Astrocyte (in vitro differentiated cells and primary cell): ENCODE data around the gene CALU. TPM values are rescaled to one million over a fixed set of nuclear protein-coding genes. Genes with fewer than 3 reads are reported as not detected.

Experiments used
- DNase-seq: peaks from one replicate; pipeline ENCODE4 v3.0.0-alpha.2; 2010; ENCODE audit warnings: low read depth
- FAIRE-seq: peaks from 2 replicates; lab custom pipeline; 2011; peaks lifted over from hg19 to GRCh38; lab: Jason Lieb, UNC
- H2AFZ ChIP-seq: 2 replicates; pipeline ENCODE4 v1.6.0; 2012; ENCODE audit warnings: low read depth, low read length, inconsistent platforms
- H3K27ac ChIP-seq: 2 replicates; pipeline ENCODE4 v1.5.1; 2011; ENCODE audit warnings: low read depth, low read length, inconsistent platforms
- H3K27me3 ChIP-seq: 2 replicates; pipeline ENCODE4 v1.6.0; 2011; ENCODE audit warnings: low read length, inconsistent platforms; ENCODE audit not compliant: insufficient read depth
- H3K36me3 ChIP-seq: 2 replicates; pipeline ENCODE4 v1.5.1; 2011; ENCODE audit warnings: low read length, inconsistent platforms; ENCODE audit not compliant: insufficient read depth
- H3K4me1 ChIP-seq: 2 replicates; pipeline ENCODE4 v1.5.1; 2011; ENCODE audit warnings: low read length, inconsistent platforms; ENCODE audit not compliant: insufficient read depth
- H3K4me2 ChIP-seq: 2 replicates; pipeline ENCODE4 v1.6.0; 2012; ENCODE audit warnings: low read length, inconsistent platforms
- H3K4me3 ChIP-seq: 2 replicates; pipeline ENCODE4 v1.5.1; 2011; ENCODE audit warnings: low read depth, mild to moderate bottlenecking, low read length, inconsistent platforms; ENCODE audit not compliant: insufficient read depth
- H3K79me2 ChIP-seq: 2 replicates; pipeline ENCODE4 v1.6.0; 2012; ENCODE audit warnings: mild to moderate bottlenecking, low read length, inconsistent platforms; ENCODE audit not compliant: insufficient read depth
- H3K9ac ChIP-seq: 2 replicates; pipeline ENCODE4 v1.6.0; 2012; ENCODE audit warnings: mild to moderate bottlenecking, low read length, inconsistent platforms
- H3K9me3 ChIP-seq: 2 replicates; pipeline ENCODE4 v1.5.1; 2012; ENCODE audit warnings: low read depth, mild to moderate bottlenecking, low read length, inconsistent platforms; ENCODE audit not compliant: insufficient read depth
- H4K20me1 ChIP-seq: 2 replicates; pipeline ENCODE4 v1.6.0; 2012; ENCODE audit warnings: low read length, inconsistent platforms; ENCODE audit not compliant: insufficient read depth
- H3K27ac Mint-ChIP-seq: one replicate; pipeline ENCODE4 v1.8.0; 2021; ENCODE audit warnings: mild to moderate bottlenecking, mixed read lengths; ENCODE audit not compliant: unreplicated experiment
- H3K27me3 Mint-ChIP-seq: one replicate; pipeline ENCODE4 v1.8.0; 2021; ENCODE audit warnings: low read depth, mixed read lengths; ENCODE audit not compliant: unreplicated experiment
- H3K36me3 Mint-ChIP-seq: one replicate; pipeline ENCODE4 v1.8.0; 2021; ENCODE audit warnings: low read depth, mixed read lengths; ENCODE audit not compliant: unreplicated experiment
- H3K4me1 Mint-ChIP-seq: one replicate; pipeline ENCODE4 v1.8.0; 2021; ENCODE audit warnings: low read depth, mixed read lengths; ENCODE audit not compliant: unreplicated experiment
- H3K4me3 Mint-ChIP-seq: one replicate; pipeline ENCODE4 v1.8.0; 2021; ENCODE audit warnings: mild to moderate bottlenecking, moderate library complexity, mixed read lengths; ENCODE audit not compliant: unreplicated experiment
- H3K9me3 Mint-ChIP-seq: one replicate; pipeline ENCODE4 v1.8.0; 2021; ENCODE audit warnings: mild to moderate bottlenecking, mixed read lengths; ENCODE audit not compliant: unreplicated experiment
- CTCF ChIP-seq: IDR thresholded peaks from 2 replicates; pipeline ENCODE4 v1.5.1; 2011; ENCODE audit warnings: low read depth, mild to moderate bottlenecking, inconsistent platforms, low read length, moderate library complexity; ENCODE audit not compliant: insufficient read depth
- EZH2 ChIP-seq: IDR thresholded peaks from 2 replicates; pipeline ENCODE4 v1.6.1; 2012; ENCODE audit warnings: mild to moderate bottlenecking, low read length, inconsistent platforms; ENCODE audit not compliant: insufficient read depth
- total RNA-seq: library from RNA; stranded (reverse); gene quantifications from 2 replicates; pipeline ENCODE4 v1.2.1, GENCODE V29; 2021

CALU gene
- total RNA-seq, 1 donor from 2014 or later, result 670 TPM

- Histone ChIP-seq H2AFZ (no peak overlapping the region), H4K20me1 (no peaks in the 10 kb centered on the region), H3K9me3 (no peaks in the 10 kb centered on the region), H3K4me3 (no peak overlapping the region), H3K4me2 (no peak overlapping the region), H3K9ac (no peak overlapping the region), H3K27me3 (no peaks in the 10 kb centered on the region), H3K79me2 (no peaks in the 10 kb centered on the region), H3K36me3 (no peaks in the 10 kb centered on the region), H3K4me1 (no peaks in the 10 kb centered on the region), H3K27ac (no peak overlapping the region)
- FAIRE-seq, result no peak
- H3K9me3 Mint-ChIP-seq, result peaks cover 18% of the 10 kb centered on the region
- no peaks in the 10 kb centered on the region for H3K4me1 Mint-ChIP-seq
- TF ChIP-seq CTCF, result no peak
- TF ChIP-seq EZH2, result no peak
- no peaks in the 10 kb centered on the region for H3K27me3 Mint-ChIP-seq
- H3K4me3 Mint-ChIP-seq, result no peak overlapping the region
- peaks cover 6% of the 10 kb centered on the region for H3K36me3 Mint-ChIP-seq
- no peak for DNase-seq
- H3K27ac Mint-ChIP-seq, result no peak overlapping the region
Observed at GRCh38 chr7:128781851-128782250, 42.7 kb downstream of the CALU start.

- no peak overlapping the region for H2AFZ ChIP-seq
- no peaks in the 10 kb centered on the region for H4K20me1 ChIP-seq
- peak overlapping the region; percentile 45 for H3K4me2 ChIP-seq
- FAIRE-seq (peak; percentile 45), DNase-seq (peak; percentile 63)
- peak overlapping the region; percentile 51 for H3K27ac Mint-ChIP-seq
- H3K9me3 Mint-ChIP-seq, result peaks cover 13% of the 10 kb centered on the region
- no peaks in the 10 kb centered on the region for H3K4me1 ChIP-seq
- no peaks in the 10 kb centered on the region for H3K27me3 ChIP-seq
- no peaks in the 10 kb centered on the region for H3K9me3 ChIP-seq
- no peaks in the 10 kb centered on the region for H3K36me3 ChIP-seq
- no peaks in the 10 kb centered on the region for H3K27me3 Mint-ChIP-seq
- no peak overlapping the region for H3K9ac ChIP-seq
- peak overlapping the region; percentile 76 for H3K4me3 Mint-ChIP-seq
- H3K36me3 Mint-ChIP-seq, result peaks cover 1% of the 10 kb centered on the region
- no peak overlapping the region for H3K4me3 ChIP-seq
- TF ChIP-seq EZH2, result no peak
- no peak for TF ChIP-seq CTCF
- no peaks in the 10 kb centered on the region for H3K4me1 Mint-ChIP-seq
- no peaks in the 10 kb centered on the region for H3K79me2 ChIP-seq
- no peak overlapping the region for H3K27ac ChIP-seq
Observed at GRCh38 chr7:128783143-128783861, 44.1 kb downstream of the CALU start.

GRCh38 chr7:128785738-128786137 lies 46.6 kb downstream of the CALU start:
- FAIRE-seq, result no peak
- no peak overlapping the region for H3K4me3 Mint-ChIP-seq
- no peak overlapping the region for H3K27ac ChIP-seq
- no peak for DNase-seq
- H3K4me1 Mint-ChIP-seq, result no peaks in the 10 kb centered on the region
- peaks cover 4% of the 10 kb centered on the region for H3K27me3 ChIP-seq
- H3K27ac Mint-ChIP-seq, result no peak overlapping the region
- no peak overlapping the region for H3K9ac ChIP-seq
- H3K4me1 ChIP-seq, result peaks cover 5% of the 10 kb centered on the region
- H3K27me3 Mint-ChIP-seq, result peaks cover 9% of the 10 kb centered on the region
- H3K36me3 ChIP-seq, result no peaks in the 10 kb centered on the region
- H4K20me1 ChIP-seq, result no peaks in the 10 kb centered on the region
- H3K4me3 ChIP-seq, result no peak overlapping the region
- H3K9me3 Mint-ChIP-seq, result peaks cover 10% of the 10 kb centered on the region
- no peak overlapping the region for H2AFZ ChIP-seq
- TF ChIP-seq CTCF, result no peak
- TF ChIP-seq EZH2, result no peak
- H3K9me3 ChIP-seq, result no peaks in the 10 kb centered on the region
- no peaks in the 10 kb centered on the region for H3K79me2 ChIP-seq
- H3K36me3 Mint-ChIP-seq, result peaks cover 6% of the 10 kb centered on the region
- H3K4me2 ChIP-seq, result no peak overlapping the region
